ENCODE results near the gene SELENOF. TPM values are rescaled to one million over a fixed set of nuclear protein-coding genes. Genes with fewer than 3 reads are reported as not detected.
A peak's percentile ranks its signal among the peaks of the same experiment; 100 is the strongest.

Gene SELENOF
- 257 and 280 TPM in 2 replicates for total RNA-seq (2014; rRNA removed; shearing (Covaris generic))
- polyA plus RNA-seq (2015; cell fraction: cytosol; rRNA removed), result 165 and 203 TPM in 2 replicates
- polyA plus RNA-seq (2015; cell fraction: nucleus; rRNA removed), result 30.7 and 36.9 TPM in 2 replicates

- peak; percentile 100 for DNase-seq (ENCODE audit: low read depth, low spot score)
- in situ Hi-C loops (cut with HindIII; ENCODE audit: low pct_unique_long_range_greater_than_20kb, low sequenced_read_pairs), result no loop called here
These were observed at the start of gene SELENOF for GRCh38 chr1:86913896-86914600. SELENOF (minus strand) TSS chr1:86914126; CDS start chr1:86914111, 15 bp downstream.

GRCh38 chr1:86960548-86960947 lies 46.6 kb upstream of the SELENOF start:
- in situ Hi-C loops (cut with HindIII; ENCODE audit: low pct_unique_long_range_greater_than_20kb, low sequenced_read_pairs), result no loop called here
- no peak for DNase-seq (ENCODE audit: low read depth, low spot score)

GRCh38 chr1:86957221-86957620 lies 43.3 kb upstream of the SELENOF start:
- peak; percentile 44 for DNase-seq (ENCODE audit: low read depth, low spot score)
- in situ Hi-C loops (cut with HindIII; ENCODE audit: low pct_unique_long_range_greater_than_20kb, low sequenced_read_pairs), result no loop called here

- DNase-seq (ENCODE audit: low read depth, low spot score), result no peak
- in situ Hi-C loops (cut with HindIII; ENCODE audit: low pct_unique_long_range_greater_than_20kb, low sequenced_read_pairs), result no loop called here
These were observed 42.3 kb upstream of the SELENOF start for GRCh38 chr1:86956221-86956620.

- no peak for DNase-seq (ENCODE audit: low read depth, low spot score)
- in situ Hi-C loops (cut with HindIII; ENCODE audit: low pct_unique_long_range_greater_than_20kb, low sequenced_read_pairs), result no loop called here
These were observed 41.8 kb upstream of the SELENOF start for GRCh38 chr1:86955678-86956077.

- in situ Hi-C loops (cut with HindIII; ENCODE audit: low pct_unique_long_range_greater_than_20kb, low sequenced_read_pairs), result no loop called here
- DNase-seq (ENCODE audit: low read depth, low spot score), result no peak
These were observed 39.2 kb upstream of the SELENOF start for GRCh38 chr1:86953167-86953566.

- DNase-seq (ENCODE audit: low read depth, low spot score), result no peak
These were observed 37.5 kb upstream of the SELENOF start for GRCh38 chr1:86951430-86951829.

GRCh38 chr1:86950712-86951419 lies 36.9 kb upstream of the SELENOF start:
- in situ Hi-C loops (cut with HindIII; ENCODE audit: low pct_unique_long_range_greater_than_20kb, low sequenced_read_pairs), result no loop called here
- peak; percentile 4 for DNase-seq (ENCODE audit: low read depth, low spot score)

More at GRCh38 chr1:86951430-86951829, 37.5 kb upstream of the SELENOF start:
- in situ Hi-C loops (cut with HindIII; ENCODE audit: low pct_unique_long_range_greater_than_20kb, low sequenced_read_pairs), result no loop called here

GRCh38 chr1:86948212-86948611 lies 34.3 kb upstream of the SELENOF start:
- in situ Hi-C loops (cut with HindIII; ENCODE audit: low pct_unique_long_range_greater_than_20kb, low sequenced_read_pairs), result no loop called here
- DNase-seq (ENCODE audit: low read depth, low spot score), result no peak

GRCh38 chr1:86942743-86943142 lies 28.8 kb upstream of the SELENOF start:
- in situ Hi-C loops (cut with HindIII; ENCODE audit: low pct_unique_long_range_greater_than_20kb, low sequenced_read_pairs), result no loop called here
- DNase-seq (ENCODE audit: low read depth, low spot score), result no peak

GRCh38 chr1:86942042-86942441 lies 28.1 kb upstream of the SELENOF start:
- in situ Hi-C loops (cut with HindIII; ENCODE audit: low pct_unique_long_range_greater_than_20kb, low sequenced_read_pairs), result no loop called here

GRCh38 chr1:86940599-86940998 lies 26.7 kb upstream of the SELENOF start:
- no peak for DNase-seq (ENCODE audit: low read depth, low spot score)
- in situ Hi-C loops (cut with HindIII; ENCODE audit: low pct_unique_long_range_greater_than_20kb, low sequenced_read_pairs), result no loop called here

More at GRCh38 chr1:86942042-86942441, 28.1 kb upstream of the SELENOF start:
- DNase-seq (ENCODE audit: low read depth, low spot score), result no peak

- in situ Hi-C loops (cut with HindIII; ENCODE audit: low pct_unique_long_range_greater_than_20kb, low sequenced_read_pairs), result no loop called here
- no peak for DNase-seq (ENCODE audit: low read depth, low spot score)
These were observed 25.5 kb upstream of the SELENOF start for GRCh38 chr1:86939406-86939805.

GRCh38 chr1:86938855-86939254 lies 24.9 kb upstream of the SELENOF start:
- no peak for DNase-seq (ENCODE audit: low read depth, low spot score)
- in situ Hi-C loops (cut with HindIII; ENCODE audit: low pct_unique_long_range_greater_than_20kb, low sequenced_read_pairs), result no loop called here

- no peak for DNase-seq (ENCODE audit: low read depth, low spot score)
- in situ Hi-C loops (cut with HindIII; ENCODE audit: low pct_unique_long_range_greater_than_20kb, low sequenced_read_pairs), result no loop called here
These were observed 24.5 kb upstream of the SELENOF start for GRCh38 chr1:86938450-86938849.

- in situ Hi-C loops (cut with HindIII; ENCODE audit: low pct_unique_long_range_greater_than_20kb, low sequenced_read_pairs), result no loop called here
- DNase-seq (ENCODE audit: low read depth, low spot score), result no peak
These were observed 19.8 kb upstream of the SELENOF start for GRCh38 chr1:86933562-86934377.

- in situ Hi-C loops (cut with HindIII; ENCODE audit: low pct_unique_long_range_greater_than_20kb, low sequenced_read_pairs), result no loop called here
- no peak for DNase-seq (ENCODE audit: low read depth, low spot score)
These were observed 19.1 kb upstream of the SELENOF start for GRCh38 chr1:86933051-86933450.

- in situ Hi-C loops (cut with HindIII; ENCODE audit: low pct_unique_long_range_greater_than_20kb, low sequenced_read_pairs), result no loop called here
- no peak for DNase-seq (ENCODE audit: low read depth, low spot score)
These were observed 14.9 kb upstream of the SELENOF start for GRCh38 chr1:86928819-86929218.
